ENCODE results near the gene PAX7. TPM values are rescaled to one million over a fixed set of nuclear protein-coding genes. Genes with fewer than 3 reads are reported as not detected.

PAX7 gene
- total RNA-seq, 1 experiment from 2014 or later = 0.15 TPM

GRCh38 chr1:18746981-18747380 is 116.3 kb downstream of the PAX7 start:
- Histone ChIP-seq H3K4me2 (ENCODE audit: insufficient read depth, insufficient read length, low read length) (no peak overlapping the region), H3K56ac (ENCODE audit: insufficient read length, low read depth, low read length) (no peak overlapping the region), H2BK20ac (ENCODE audit: low read depth, low read length, poor library complexity, severe bottlenecking) (no peak overlapping the region), H3K27me3 (ENCODE audit: insufficient read depth, low read length) (no peaks in the 10 kb centered on the region; the same call in 1 of the 2 replicates), H2AFZ (ENCODE audit: low read length) (no peak overlapping the region), H3K14ac (ENCODE audit: insufficient read depth, low read length) (no peak overlapping the region), H3T11ph (ENCODE audit: low read length) (no peak overlapping the region), H3K4me1 (ENCODE audit: insufficient read depth, low read length) (no peaks in the 10 kb centered on the region), H3K27ac (ENCODE audit: insufficient read length, low read depth, low read length) (no peak overlapping the region), H3K4ac (ENCODE audit: low read depth, low read length) (no peak overlapping the region), H3K9ac (ENCODE audit: extremely low read depth, insufficient read length, low read length) (no peak overlapping the region), H2AK5ac (ENCODE audit: insufficient read length, low read length) (no peak overlapping the region), H2BK15ac (ENCODE audit: low read depth, low read length) (no peak overlapping the region), H2BK120ac (ENCODE audit: low read depth, low read length, poor library complexity, severe bottlenecking) (no peak overlapping the region), H3K79me1 (ENCODE audit: insufficient read depth, low read depth, low read length, poor library complexity, severe bottlenecking) (no peaks in the 10 kb centered on the region), H2BK12ac (ENCODE audit: insufficient read length, low read depth, low read length) (no peak overlapping the region), H3K23me2 (ENCODE audit: insufficient read length, low read depth, low read length, poor library complexity, severe bottlenecking) (no peaks in the 10 kb centered on the region), H3K18ac (ENCODE audit: insufficient read length, low read depth, low read length) (no peak overlapping the region), H3K23ac (ENCODE audit: insufficient read length, low read depth, low read length) (no peak overlapping the region), H4K91ac (ENCODE audit: insufficient read length, low read depth, low read length) (no peak overlapping the region), H2BK5ac (ENCODE audit: insufficient read length, low read length) (no peak overlapping the region), H3K9me3 (ENCODE audit: control insufficient read depth, low read depth, low read length) (no peaks in the 10 kb centered on the region), H4K5ac (ENCODE audit: insufficient read length, low read depth, low read length) (no peak overlapping the region), H4K8ac (replicated peaks; ENCODE audit: insufficient read length, low read depth, low read length) (no peak overlapping the region), H4K20me1 (ENCODE audit: control insufficient read depth, insufficient read depth, insufficient read length) (peaks cover 2% of the 10 kb centered on the region), H3K79me2 (ENCODE audit: insufficient read depth, low read length) (no peaks in the 10 kb centered on the region)
- Mint-ChIP-seq H3K27me3 (ENCODE audit: low read depth) (peaks cover 80% of the 10 kb centered on the region), H3K36me3 (ENCODE audit: insufficient read depth in 1 of 3, low read depth in 3 of 3) (no peaks in the 10 kb centered on the region), H3K4me1 (no peaks in the 10 kb centered on the region; a peak in 1 of 4 replicates), H3K4me3 (no peak overlapping the region), H3K27ac (no peak overlapping the region), H3K9me3 (peaks cover 2 to 8% of the 10 kb centered on the region in 2 experiments; a peak in 3 of 5 replicates)
- no peak for TF ChIP-seq CTCF (conservative IDR thresholded peaks at IDR 0.05)
- no peak for DNase-seq
- no CpG with 5 or more reads among the region's 5 CpGs for WGBS (ENCODE audit: extremely low coverage, insufficient read length, low lambda C conversion rate)

Measured in H9 (cell line).